GM21717 (cell line): ENCODE results near the gene NUMBL.
"Not testable (repeated sequence)": the region's sequence is repeated elsewhere in the genome, so short reads cannot be mapped to it uniquely, and the experiment has no call there.

ENCODE experiments used
- ATAC-seq: cut with Tn5 transposase; IDR thresholded peaks from one replicate; pipeline ENCODE4 v1.9.1; 2021; ENCODE audit warnings: mild to moderate bottlenecking, moderate library complexity; ENCODE audit not compliant: unreplicated experiment

NUMBL gene

DNA sequence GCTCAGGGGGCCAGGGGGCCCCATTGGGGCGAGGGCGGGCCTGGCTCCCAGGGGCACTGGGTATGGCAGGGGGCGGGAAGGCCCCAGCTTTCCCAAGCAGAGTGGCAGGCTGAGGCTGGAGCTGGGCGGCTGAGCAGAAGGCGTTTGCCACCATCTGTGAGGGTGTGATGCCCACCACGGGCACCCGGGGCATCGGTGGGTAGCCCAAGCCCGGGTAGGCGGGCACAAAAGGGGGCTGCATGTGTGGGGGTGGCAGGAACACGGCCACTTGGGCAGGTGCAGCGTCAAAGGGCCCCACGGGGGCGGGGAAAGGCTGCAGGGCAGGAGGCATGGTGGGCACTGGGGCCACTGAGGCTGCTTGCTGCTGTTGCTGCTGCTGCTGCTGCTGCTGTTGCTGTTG, 22.8 kb downstream of the NUMBL start:
- ATAC-seq, result no peak

DNA sequence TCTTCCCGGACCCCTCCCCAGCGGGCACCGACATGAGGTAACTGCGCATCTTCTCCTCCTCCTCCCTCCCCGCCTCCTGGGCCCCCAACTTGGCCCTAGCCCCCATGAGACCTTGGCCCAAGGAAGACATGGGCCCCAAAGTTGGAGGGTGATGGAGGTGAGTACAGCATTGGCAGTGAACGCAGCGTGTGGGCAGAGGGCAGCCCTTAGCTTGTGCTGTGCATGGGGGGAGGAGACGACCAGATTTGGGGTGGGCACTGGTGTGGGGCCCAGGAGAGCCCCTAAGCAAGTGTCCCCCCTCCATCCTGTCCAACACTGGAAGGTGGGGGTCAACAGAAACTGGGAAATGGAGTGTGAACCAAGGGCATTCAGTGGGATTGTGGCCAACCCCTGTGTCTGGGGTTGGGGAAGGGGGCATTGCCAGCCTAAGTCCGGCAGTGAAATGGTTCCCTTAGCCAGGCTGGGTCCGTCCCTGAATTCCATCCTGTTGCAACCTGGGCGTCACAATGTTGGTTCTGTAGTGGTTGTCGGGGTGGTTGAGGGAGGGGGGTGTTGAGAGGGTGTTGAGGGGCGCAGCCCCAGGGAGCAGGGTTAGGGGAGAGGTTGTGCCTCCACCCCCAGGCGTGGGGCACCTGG, 23.5 kb downstream of the NUMBL start:
- no peak for ATAC-seq

DNA sequence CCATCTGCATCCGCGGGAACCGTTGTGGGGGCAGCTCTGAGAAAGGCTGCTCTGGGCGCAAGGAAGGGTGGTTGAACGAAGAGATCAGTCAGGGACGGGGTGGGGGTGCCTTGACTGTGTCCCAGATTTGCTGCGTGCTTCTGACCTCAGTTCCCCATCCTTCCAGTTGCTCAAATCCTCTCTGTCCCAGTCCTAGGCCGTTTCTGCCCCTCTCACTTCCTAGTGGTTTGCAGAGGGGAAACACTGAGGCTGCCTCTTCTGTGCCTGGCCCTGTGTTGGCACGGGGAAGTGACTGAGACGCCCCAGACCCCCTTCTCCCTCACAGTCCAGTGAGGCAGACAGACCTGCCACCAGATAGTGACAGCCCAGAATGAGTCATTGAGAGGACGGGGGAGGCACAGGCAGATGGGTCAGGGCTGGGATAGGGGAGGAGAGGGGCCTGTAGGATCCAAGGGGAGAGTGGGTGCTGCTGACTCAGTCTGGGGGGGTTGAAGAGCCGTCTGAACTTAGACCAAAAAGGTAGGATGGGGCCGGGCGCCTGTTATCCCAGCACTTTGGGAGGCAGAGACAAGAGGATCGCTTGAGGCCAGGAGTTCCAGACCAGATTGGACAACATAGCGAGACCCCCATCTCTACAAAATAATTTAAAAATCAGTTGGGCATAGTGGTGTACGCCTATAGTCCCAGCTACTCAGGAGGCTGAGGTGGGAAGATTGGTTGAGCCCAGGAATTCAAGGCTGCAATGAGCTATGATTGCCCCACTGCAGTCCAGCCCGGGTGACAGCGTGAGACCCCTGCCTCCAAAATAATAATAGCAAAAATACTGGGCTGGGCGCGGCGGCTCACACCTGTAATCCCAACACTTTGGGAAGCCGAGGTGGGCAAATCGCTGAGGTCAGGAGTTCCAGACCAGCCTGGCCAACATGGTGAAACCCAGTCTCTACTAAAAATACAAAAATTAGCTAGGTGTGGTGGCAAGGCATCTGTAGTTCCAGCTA, 26.5 kb downstream of the NUMBL start:
- no peak for ATAC-seq

DNA sequence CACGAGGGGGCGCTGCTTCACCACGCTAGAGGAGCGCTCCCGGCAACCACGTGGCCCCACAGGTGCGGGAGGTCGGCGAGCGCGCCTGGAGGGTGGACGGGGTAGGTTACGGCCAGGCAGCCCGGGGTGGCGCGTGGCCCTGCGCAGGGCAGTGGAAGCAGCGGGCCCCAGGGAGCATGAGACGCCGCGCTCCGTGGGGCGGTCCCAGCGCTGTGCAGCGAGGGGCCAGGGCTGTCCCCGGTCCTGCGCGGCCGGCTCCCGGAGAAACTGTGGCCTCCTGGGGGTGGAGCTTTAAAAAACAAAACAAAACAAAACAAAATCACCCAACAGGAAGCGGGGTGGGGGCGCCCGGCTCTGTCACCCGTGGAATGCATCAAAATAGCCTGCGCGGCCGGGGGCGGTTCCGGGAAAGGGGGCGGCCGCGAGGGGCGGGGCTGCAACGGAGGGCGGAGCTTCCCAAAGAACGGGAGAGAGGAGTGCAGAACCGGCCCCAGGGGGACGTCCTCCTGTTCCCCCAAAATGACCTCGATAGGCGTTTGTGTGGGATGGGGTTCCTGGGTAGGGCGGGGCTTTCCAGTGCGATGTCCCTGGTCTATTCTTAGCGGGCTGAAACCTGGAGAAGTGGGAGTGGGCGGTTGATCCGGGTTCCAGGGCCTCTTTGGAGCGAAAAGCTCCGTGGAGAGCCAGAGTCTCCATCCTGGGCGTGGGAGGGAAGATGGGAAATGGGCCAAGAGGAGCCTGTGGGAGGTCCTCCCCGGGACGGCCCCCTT, 27.3 kb downstream of the NUMBL start:
- ATAC-seq, result peak; percentile 54

DNA sequence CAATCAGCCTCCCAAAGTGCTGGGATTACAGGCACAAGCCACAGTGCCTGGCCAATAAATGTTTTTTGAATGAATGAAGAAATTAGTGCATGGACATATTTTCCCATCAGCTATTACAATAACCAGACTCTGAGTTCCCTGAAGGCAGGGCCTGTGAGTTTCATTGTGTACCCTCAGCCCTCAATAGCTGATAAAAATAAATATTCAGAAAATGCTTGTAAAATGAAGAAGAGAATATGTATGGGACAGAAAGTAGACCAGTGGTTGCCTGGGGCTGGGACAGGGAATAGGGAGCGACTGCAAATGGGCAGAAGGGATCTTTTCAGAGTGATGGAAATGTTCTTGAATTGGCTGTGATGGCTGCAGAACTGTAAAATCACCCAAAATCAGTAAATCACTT, 28.8 kb downstream of the NUMBL start:
- no peak for ATAC-seq

DNA sequence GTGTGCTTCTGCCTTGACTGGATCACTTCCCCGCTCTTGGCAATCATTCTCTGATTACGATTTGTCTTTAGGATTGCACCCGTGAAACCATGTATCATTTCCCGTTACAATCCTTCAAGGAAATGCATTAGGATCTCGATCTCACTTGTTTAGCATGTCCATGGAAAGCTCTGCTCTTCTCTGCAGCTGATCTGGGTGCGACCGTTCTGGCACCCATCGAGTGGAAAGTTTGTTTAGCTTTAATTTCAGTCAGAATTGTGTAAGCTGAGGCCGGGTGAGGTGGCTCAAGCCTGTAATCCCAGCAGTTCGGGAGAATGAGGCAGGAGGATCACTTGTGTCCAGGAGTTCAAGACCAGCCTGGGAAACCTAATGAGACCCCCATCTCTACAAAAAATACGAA, 30.9 kb downstream of the NUMBL start:
- ATAC-seq, result no peak

DNA sequence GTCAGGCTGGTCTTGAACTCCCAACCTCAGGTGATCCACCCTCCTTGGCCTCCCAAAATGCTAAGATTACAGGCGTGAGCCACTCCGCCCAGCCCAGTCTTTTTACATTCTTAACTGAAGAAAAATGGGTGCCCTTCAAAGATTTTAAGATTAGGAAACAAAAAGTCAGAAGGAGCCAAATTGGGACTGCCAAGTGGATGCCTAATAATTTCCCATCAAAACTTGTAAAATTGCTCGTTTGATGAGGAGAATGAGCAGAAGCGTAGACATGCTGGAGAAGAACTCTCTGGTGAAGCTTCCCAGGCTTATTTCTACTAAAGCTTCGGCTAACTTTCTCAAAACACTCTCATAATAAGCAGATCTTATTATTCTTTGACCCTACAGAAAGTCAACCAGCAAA, 31.3 kb downstream of the NUMBL start:
- ATAC-seq, result no peak

DNA sequence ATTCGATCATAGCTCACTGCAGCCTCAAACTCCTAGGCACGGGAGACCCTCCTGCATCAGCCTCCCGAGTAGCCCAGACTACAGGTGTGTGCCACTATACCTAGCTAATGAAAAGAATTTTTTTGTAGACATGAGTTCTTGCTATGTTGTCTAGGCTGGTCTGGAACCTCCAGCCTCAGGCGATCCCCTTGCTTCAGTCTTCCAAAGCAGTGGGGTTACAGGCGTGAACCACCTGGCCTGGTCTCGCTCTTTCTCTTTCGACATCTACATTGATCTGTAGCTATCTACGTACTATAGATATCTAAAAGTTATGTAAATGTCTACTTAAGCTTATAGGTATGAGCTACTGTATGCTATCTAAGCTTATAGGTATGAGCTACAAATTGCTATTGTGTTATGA, 32.4 kb downstream of the NUMBL start:
- no peak for ATAC-seq

DNA sequence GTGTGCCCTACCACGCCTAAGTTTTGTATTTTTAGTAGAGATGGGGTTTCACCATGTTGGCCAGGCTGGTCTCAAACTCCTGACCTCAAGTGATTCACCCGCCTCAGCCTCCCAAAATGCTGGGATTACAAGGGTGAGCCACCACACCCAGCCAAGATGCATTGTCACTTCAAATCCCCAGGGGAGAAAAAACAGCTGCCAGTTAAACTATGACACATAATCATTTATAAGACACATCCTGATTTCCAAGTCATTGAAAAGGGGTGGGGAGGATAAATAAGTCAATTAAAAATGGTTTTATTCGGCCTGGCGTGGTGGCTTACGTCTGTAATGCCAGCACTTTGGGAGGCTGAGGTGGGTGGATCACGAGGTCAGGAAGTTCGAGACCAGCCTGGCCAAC, 34.8 kb downstream of the NUMBL start:
- not testable (repeated sequence) for ATAC-seq

DNA sequence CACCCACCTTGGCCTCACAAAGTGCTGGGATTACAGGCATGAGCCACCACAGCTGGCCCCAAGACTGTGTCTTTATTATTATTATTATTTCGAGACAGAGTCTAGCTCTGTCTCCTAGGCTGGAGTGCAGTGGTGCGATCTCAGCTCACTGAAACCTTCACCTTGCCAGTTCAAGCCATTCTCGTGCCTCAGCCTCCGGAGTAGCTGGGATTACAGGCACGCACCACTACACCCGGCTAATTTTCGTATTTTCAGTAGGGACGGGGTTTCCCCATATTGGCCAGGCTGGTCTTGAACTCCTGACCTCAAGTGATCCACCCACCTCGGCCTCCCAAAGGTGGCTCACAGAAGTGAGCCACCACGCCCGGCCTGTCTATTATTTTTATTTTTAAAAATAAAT, 38.1 kb downstream of the NUMBL start:
- ATAC-seq, result not testable (repeated sequence)

DNA sequence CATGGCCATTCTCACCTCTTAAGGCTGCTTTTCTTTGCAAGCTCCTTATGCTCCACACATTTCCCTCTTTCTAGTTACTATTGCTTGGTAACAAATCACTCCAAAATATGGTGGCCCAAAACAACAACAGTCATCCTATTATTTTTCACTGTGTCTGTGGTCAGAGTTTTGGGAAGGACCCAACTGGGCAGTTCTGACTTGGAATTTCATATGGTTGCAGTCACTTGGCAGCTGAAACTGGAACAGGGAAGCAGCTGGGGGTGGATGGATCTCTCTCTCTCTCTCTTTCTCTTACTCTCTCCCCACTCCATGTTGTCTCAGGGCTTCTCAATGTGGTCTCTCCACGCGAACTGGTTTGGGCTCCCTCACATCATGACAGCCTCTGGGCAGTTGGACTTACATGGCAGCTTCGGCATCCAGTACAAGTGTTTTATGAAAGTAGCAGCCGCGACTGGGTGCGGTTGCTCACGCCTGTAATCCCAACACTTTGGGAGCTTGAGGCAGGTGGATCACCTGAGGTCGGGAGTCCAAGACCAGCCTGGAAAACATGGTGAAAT, 39.6 kb downstream of the NUMBL start:
- ATAC-seq, result no peak

DNA sequence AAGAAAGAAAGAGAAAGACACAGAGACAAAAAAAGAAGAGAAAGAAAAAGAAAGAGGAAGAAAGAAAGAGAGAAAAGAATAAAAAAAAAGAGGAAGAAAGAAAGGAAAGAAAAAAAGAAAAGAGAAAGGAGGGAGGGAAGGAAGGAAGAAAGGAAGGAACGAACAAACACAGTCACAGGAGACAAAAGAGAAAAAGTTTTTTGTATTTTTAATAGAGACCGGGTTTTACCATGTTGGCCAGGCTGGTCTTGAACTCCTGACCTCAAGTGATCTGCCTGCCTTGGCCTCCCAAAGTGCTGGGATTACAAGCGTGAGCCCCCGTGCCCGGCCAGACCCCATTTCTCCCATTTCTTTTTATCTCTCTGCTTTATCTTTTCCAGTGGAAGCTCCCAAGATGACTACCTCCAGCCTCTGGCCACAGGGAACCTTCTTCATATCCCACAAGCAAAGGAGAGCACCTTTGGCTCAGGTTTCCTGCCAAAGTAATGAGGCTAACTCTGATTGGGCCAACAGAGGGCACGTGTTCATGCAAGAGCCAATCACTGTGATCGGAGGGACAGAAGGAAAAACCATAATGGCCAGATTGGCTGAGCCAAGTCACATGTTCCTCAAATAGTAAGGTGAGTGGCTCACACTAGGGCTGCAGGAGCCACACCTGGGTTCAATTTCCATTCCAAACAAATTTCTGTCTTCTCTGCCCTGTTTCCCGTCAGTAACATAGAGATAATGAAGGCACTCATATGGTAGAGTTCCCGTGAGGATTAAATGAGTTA, 40.4 kb downstream of the NUMBL start:
- not testable (repeated sequence) for ATAC-seq

DNA sequence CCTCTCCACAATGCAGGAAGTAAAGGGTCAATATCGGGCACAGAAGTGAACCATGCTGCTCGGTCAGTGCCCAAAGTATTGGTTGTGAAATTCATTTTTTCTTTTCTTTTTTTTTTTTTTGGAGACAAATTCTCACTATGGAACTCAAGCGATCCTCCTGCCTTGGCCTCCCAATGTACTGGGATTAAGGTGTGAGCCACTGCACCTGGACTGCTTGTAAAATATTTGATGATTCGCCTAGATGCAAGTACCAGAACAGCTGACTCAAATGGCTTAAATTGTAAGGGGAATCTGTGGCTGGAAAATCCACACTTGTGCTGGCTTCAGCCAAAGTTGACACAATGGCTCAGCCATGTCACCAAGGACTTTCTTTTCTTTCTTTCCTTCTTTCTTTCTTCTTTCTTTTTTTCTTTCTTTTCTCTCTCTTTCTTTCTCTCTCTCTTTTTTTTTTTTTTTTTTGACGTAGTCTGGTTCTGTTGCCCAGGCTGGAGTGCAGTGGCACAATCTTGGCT, 43.7 kb downstream of the NUMBL start:
- ATAC-seq, result no peak

DNA sequence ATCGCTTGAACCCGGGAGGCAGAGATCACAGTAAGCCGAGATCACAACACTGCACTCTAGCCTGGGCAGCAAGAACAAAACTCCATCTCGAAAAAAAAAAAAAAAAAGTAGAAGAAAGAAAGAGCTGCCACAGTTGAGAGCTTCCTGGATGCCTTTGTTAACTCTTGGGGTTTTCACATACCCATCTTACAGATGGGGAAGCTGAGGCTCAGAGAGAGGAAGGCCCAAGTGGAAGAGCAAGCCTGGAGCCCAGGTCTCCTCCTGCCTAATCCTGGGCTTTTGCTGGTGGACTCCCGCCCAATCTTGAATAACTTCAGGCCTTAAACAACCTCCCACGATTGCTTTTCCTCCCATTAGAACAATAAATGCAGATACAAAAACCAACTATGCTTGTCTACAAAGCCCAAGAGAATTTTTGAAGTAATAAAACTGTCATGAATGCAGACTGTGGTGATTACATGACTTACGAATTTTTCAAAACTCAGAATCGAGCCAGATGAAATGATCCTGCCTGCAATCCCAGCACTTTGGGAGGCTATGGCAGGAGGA, 47.6 kb downstream of the NUMBL start:
- no peak for ATAC-seq

DNA sequence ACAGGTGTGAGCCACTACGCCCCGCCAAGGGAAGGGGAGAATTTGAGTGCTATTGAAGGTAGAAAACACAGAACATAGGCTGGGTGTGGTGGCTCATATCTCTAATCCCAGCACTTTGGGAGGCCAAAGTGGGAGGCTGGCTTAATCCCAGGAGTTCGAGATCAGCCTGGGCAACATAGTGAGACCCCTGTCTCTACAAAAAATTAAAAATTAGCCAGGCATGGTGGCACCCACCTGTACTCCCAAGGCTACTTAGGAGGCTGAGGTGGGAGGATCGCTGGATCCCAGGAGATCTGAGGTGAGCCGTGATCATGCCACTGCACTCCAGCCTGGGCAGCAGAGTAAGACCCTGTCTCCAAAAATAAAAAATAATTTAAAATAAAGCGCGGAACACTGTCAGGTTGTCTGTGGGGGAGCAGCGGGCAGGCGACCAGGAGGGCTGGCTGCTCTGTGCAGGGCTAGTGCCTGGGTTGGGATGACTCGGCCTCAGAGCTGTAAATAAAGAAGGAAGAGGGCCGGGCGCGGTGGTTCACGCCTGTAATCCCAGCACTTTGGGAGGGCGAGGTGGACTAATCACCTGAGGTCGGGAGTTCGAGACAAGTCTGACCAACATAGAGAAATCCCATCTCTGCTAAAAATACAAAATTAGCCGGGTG, 48.3 kb downstream of the NUMBL start:
- ATAC-seq, result no peak

DNA sequence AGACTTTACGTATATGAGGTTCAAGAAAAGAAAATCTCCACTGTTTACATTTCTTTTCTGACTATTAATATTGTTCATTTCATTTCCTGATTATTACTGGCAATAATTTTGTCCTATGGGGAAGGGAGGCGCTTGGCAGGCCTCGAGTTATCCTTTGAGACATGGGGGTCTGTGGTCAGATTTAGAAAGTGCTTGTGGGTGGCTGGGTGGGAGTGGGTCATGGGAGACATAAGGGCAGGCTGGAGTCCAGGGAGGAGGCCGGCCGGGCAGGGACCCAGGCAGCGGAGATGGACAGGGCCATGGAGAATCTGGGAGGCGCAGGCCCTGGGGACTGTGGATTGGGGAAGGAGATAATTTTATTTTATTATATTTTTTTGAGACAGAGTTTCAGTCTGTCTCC, 49.2 kb downstream of the NUMBL start:
- ATAC-seq, result no peak

DNA sequence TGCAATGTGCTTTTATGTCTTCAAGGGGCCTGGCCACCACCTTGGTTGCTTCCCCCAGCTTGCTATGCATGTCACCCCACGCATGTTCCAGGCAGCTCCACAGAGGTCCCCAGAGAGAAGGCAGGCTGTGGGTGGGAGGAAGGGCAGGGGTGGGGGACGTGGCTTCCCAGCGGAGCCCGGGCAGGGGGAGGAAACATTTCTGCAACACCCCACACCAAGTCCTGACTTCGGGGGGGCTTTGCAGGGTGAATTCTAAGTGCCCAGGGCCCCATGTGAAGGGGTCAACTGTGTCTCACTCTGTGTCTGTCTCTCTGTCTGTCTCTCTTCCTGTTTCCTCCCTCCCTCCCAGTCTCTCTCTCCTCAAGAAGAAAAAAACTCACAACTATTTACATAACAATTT, 49.7 kb downstream of the NUMBL start:
- ATAC-seq, result no peak

DNA sequence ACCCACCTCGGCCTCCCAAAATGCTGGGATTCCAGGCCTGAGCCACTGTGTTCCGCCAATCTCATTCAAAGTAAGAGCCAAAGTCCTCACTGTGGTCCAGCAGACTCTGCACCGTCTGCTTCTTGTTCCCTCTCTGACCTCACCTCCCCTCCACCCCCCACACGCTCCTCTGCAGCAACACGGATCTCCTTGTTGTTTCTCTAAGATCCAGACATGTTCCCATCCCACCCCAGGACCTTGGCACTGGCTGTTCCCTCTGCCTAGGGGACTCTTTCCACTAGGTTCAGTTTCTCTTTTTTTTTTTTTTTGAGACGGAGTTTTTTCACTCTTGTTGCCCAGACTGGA, 50.8 kb downstream of the NUMBL start:
- ATAC-seq, result no peak

DNA sequence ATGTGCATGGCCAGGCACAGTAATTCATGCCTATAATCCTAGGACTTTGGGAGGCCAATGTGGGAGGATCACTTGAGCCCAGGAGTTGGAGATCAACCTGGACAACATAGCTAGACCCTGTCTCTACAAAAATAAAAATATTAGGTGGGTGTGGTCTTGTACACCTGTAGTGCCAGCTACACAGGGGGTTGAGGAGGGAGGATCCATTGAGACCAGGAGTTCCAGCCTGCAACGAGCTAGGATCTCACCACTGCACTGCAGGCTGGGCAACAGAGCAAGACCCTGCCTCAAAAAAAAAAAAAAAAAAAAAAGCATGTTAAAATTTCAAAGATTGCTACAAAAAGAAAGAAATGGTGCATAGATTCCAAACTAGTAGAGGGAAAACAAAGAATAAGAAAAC, 52.1 kb downstream of the NUMBL start:
- ATAC-seq, result no peak

DNA sequence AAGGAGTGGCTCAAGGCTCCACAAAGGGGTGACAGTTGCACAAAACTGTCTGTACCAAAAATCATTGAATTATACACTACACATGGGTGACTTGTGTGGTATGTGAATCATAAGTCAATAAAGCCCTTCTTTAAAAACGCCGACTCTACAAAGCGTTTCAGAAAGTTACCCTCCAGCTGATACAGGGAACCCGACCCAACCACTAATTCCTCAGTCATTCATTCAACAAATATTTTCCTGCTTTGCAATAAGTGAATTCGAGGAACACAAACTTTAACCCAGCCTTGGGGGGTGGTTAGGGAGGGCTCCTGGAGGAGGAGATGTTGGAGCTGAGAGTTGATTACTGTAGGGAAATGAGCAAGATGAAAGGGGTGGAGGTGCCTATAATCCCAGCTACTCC, 57.2 kb downstream of the NUMBL start:
- ATAC-seq, result no peak
